Ecto neural progenitor cell (in vitro differentiated cells): Measurements from ENCODE around the gene FSHR.

Experiments
- DNase-seq: peaks from one replicate; pipeline ENCODE4 v3.0.0-alpha.2; 2018; ENCODE audit warnings: low spot score

FSHR gene

DNA sequence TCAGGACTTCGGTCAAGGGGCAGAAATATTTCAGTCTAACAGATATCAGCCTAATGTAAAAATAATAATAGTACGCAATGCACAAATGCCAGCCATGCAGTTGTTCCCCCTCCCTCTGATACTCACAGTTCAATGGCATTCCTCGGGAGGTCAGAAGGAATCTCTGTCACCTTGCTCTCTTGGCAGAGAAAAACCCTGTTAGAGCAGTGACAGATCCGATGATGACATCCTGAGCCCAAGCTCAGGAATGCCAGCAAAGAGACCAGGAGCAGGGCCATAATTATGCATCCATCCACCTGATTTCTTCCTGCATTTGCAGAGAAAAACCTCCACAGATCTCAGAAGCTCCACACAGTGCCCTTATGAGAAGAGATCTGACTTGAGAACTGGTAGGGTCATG, at the start of gene FSHR:
Gene FSHR (minus strand): TSS at position 376 of the 400 bp plus-strand sequence. CDS start 98 bp downstream, at position 278.
- no peak for DNase-seq

GRCh38 chr2:49199266-49199665, 45.0 kb upstream of the FSHR start:
- no peak for DNase-seq

- no peak for DNase-seq
Observed at GRCh38 chr2:49194701-49195100, 40.4 kb upstream of the FSHR start.

- no peak for DNase-seq
Observed at GRCh38 chr2:49192036-49192435, 37.7 kb upstream of the FSHR start.

GRCh38 chr2:49189512-49190225, 35.4 kb upstream of the FSHR start:
- DNase-seq, result no peak

DNA sequence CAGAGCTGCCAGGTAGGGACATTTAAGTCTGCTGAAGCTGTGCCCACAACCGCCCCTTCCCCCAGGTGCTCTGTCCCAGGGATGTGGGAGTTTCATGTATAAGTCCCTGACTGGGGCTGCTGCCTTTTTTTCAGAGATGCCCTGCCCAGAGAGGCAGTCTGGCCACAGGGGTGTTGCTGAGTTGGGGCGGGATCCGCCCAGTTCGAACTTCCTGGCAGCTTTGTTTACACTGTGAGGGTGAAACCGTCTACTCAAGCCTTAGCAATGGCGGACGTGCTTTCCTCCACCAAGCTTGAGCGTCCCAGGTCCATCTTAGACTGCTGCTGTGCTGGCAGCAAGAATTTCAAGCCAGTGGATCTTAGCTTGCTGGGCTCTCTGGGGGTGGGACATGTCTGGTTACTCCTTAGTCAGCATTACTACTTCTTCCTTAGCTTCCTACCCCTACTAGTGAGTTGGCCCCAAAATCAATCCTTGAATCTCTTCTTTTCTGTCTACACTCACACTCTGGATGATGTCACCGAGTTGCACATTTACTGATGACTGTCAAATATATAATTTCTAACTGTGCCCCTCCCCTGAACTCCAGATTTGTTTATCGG, 31.8 kb upstream of the FSHR start:
- DNase-seq, result no peak

DNA sequence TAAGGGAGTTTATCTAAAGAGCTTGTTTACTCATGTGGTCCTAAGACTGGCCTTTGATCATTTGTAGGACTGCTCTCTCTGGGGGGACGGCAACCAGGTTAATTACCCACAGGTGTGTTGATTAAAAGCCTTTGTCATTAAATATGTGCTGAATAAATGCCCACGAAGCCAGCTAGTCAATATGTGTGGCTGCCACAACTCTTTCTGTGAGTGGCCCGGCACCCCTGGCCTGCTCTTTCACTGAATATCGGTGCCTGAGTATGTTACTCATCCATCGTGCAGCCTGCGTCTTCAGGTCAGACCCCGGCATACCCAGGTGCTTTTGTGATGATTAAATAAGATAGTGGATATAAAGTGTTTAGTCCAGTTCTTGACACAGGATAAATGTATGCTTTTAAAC, 24.3 kb upstream of the FSHR start:
- DNase-seq, result no peak

- no peak for DNase-seq
Observed at GRCh38 chr2:49177194-49177593, 22.9 kb upstream of the FSHR start.

DNA sequence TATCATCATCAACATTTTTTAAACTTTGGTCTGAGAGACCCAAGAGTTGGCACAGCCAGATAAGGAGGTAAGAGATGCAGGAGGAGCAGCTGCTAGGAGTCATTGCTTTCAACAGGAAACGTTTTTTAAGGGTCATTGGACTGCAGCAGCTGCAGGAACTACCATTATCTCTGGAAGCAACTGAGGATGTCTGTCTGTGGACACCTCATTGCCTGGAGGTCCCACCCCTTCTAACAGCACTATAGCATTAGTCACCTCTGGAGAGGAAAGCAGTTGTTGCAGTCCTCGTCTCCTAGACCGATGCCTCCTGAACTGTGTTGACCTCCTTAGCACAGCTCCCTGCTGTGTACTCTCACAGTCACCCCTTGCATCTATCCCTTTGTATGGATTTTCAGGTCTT, 21.5 kb upstream of the FSHR start:
- no peak for DNase-seq

GRCh38 chr2:49174750-49175149, 20.4 kb upstream of the FSHR start:
- DNase-seq, result no peak

- DNase-seq, result no peak
Observed at GRCh38 chr2:49167131-49167530, 12.8 kb upstream of the FSHR start.

GRCh38 chr2:49165662-49166061, 11.3 kb upstream of the FSHR start:
- DNase-seq, result no peak

DNA sequence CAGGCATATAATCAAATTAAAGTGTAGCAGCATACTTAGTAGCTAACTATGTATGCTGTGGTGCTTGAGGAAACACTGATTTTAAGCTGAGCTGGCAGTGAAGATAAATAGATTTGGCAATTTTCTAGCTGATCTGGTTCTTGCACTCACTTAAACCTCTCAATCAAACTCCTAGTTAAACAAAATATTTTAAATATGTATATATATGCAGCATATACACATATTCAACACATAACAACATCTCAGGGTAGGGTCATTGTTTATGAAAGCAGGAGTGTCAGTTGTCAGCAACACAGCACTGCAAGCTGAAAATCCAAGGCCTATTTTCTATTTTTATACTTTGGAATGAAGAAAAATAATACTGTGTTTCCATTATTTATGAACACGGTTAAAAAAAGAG, 10.4 kb upstream of the FSHR start:
- DNase-seq, result no peak

DNA sequence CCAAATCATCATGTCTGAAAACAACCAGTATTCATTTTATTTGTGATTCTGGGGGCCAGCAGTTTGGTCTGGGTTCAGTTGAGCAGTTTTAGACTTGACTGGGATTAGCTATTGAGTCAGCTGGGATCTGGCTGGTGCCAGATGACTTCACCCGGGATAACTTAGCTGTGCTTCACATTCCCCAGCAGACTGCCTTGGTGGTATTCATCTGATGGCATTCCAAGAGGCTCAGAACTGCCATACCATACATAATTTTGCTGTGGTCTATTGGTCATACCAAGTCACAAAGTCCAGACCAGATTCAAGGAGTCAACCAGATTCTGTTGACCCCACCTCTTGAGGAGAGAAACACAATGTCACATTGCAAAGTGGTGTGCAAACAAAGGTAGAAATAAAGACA, 7.8 kb upstream of the FSHR start:
- DNase-seq, result no peak

DNA sequence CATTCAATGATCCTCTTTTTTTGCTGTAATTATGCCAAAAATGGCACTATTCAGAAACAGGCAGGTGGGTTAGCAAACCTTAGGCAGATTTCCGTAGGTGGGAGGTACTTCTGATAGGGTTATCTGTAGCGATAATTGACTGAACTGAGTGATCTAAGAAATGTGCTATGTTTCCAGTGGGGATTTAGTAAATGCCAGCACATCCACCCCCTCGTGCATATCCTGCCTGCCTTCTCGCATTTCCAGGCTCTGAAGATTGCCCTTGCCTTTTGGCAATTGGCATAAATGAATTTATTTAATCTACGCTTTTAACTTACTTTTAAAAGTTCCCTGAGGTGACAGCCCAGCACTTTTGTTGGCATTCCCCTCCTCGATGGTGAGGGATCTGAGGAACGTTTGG, 576 bp upstream of the FSHR start:
- no peak for DNase-seq

DNA sequence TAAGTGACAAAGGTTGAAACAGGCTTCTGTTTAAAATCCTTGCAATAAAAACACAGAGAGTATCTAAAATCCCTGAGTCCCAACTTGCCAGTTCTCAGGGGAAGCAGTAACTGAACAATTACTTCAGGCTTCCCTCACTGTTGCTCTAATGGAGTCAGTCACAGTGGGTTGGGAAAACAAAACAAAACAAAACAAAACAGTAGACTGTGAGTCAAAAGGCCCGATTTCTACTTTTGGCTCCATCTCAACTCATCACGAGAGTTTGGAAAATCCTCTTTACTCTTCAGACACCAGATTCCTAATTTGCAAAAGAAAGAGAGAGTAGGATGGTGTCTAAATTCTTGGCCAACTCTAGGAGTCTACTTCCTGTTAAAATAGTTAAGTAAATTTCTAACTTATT, 1.1 kb downstream of the FSHR start:
- DNase-seq, result no peak

GRCh38 chr2:49152824-49153223, 1.5 kb downstream of the FSHR start:
- no peak for DNase-seq

- no peak for DNase-seq
Observed at GRCh38 chr2:49146401-49146800, 7.9 kb downstream of the FSHR start.

- no peak for DNase-seq
Observed at GRCh38 chr2:49131801-49132200, 22.5 kb downstream of the FSHR start.

- DNase-seq, result no peak
Observed at GRCh38 chr2:49129034-49129433, 25.3 kb downstream of the FSHR start.

GRCh38 chr2:49123600-49123999, 30.7 kb downstream of the FSHR start:
- no peak for DNase-seq

GRCh38 chr2:49122107-49122506, 32.2 kb downstream of the FSHR start:
- no peak for DNase-seq

GRCh38 chr2:49113046-49113445, 41.3 kb downstream of the FSHR start:
- DNase-seq, result no peak

- DNase-seq, result no peak
Observed at GRCh38 chr2:49111456-49111855, 42.9 kb downstream of the FSHR start.
